ENCODE measurements around the gene SF3A1. TPM values are rescaled to one million over a fixed set of nuclear protein-coding genes. Genes with fewer than 3 reads are reported as not detected.

Gene SF3A1
- total and polyA plus RNA-seq, 4 donors: 15.8 to 157 (median 45.1) TPM

GRCh38 chr22:30308093-30308492 is 48.6 kb downstream of the SF3A1 start:
- WGBS, 2 donors: 82% methylated on average over 2 of the region's 2 CpGs
- H3K9me3 ChIP-seq (ENCODE audit: control insufficient read depth in 4 of 4, insufficient read depth in 3 of 4, low read length in 3 of 4): no peaks in the 10 kb centered on the region
- H3K27ac ChIP-seq (ENCODE audit: low read depth in 1 of 2, low read length in 1 of 2): peak overlapping the region in 1 of 2 donors; percentile 86
- H3K27me3 ChIP-seq (ENCODE audit: control insufficient read depth in 3 of 3, insufficient read depth in 3 of 3, low read length in 2 of 3): no peaks in the 10 kb centered on the region
- no peak overlapping the region for H3K4me3 ChIP-seq
- no peak for TF ChIP-seq CTCF (IDR thresholded peaks at IDR 0.05; ENCODE audit: control extremely low read depth, extremely low read depth)
- no peak for DNase-seq
- peaks cover 0 to 7% (median 5%) of the 10 kb centered on the region in 4 donors for H3K36me3 ChIP-seq (ENCODE audit: control insufficient read depth in 4 of 4, insufficient read depth in 4 of 4, low read length in 4 of 4)
- no peak overlapping the region for H3K9ac ChIP-seq (ENCODE audit: insufficient read depth in 1 of 2, low read length in 2 of 2)
- ATAC-seq (ENCODE audit: insufficient read depth, low FRiP score): no peak
- H3K4me1 ChIP-seq (ENCODE audit: control insufficient read depth in 5 of 5, insufficient read depth in 5 of 5, low read length in 5 of 5): peaks cover 31 to 57% (median 44%) of the 10 kb centered on the region in 5 donors

- Histone ChIP-seq H3K9ac (ENCODE audit: insufficient read depth in 1 of 2, low read length in 2 of 2) (peak overlapping the region in 1 of 2 donors; percentile 36), H3K9me3 (ENCODE audit: control insufficient read depth in 4 of 4, insufficient read depth in 3 of 4, low read length in 3 of 4) (no peaks in the 10 kb centered on the region), H3K27ac (ENCODE audit: low read depth in 1 of 2, low read length in 1 of 2) (peak overlapping the region; percentile 18 to 66), H3K4me1 (ENCODE audit: control insufficient read depth in 5 of 5, insufficient read depth in 5 of 5, low read length in 5 of 5) (peaks cover 31 to 63% (median 44%) of the 10 kb centered on the region in 5 donors), H3K27me3 (ENCODE audit: control insufficient read depth in 3 of 3, insufficient read depth in 3 of 3, low read length in 2 of 3) (no peaks in the 10 kb centered on the region), H3K4me3 (no peak overlapping the region), H3K36me3 (ENCODE audit: control insufficient read depth in 4 of 4, insufficient read depth in 4 of 4, low read length in 4 of 4) (peaks cover 0 to 7% (median 4%) of the 10 kb centered on the region in 4 donors)
- no peak for ATAC-seq (ENCODE audit: insufficient read depth, low FRiP score)
- DNase-seq: no peak
- TF ChIP-seq CTCF (IDR thresholded peaks at IDR 0.05; ENCODE audit: control extremely low read depth, extremely low read depth): no peak
- 64 to 78% methylated on average over 4 of the region's 4 CpGs for WGBS, 2 donors
Observed at GRCh38 chr22:30307041-30307574, 49.6 kb downstream of the SF3A1 start.

GRCh38 chr22:30306627-30307011 is 50.1 kb downstream of the SF3A1 start:
- WGBS, 2 donors: 83 to 84% methylated on average over 1 of the region's 1 CpG
- peaks cover 30 to 63% (median 45%) of the 10 kb centered on the region in 5 donors for H3K4me1 ChIP-seq (ENCODE audit: control insufficient read depth in 5 of 5, insufficient read depth in 5 of 5, low read length in 5 of 5)
- no peaks in the 10 kb centered on the region for H3K27me3 ChIP-seq (ENCODE audit: control insufficient read depth in 3 of 3, insufficient read depth in 3 of 3, low read length in 2 of 3)
- no peak for ATAC-seq (ENCODE audit: insufficient read depth, low FRiP score)
- no peak for DNase-seq
- peaks cover 0 to 7% (median 4%) of the 10 kb centered on the region in 4 donors for H3K36me3 ChIP-seq (ENCODE audit: control insufficient read depth in 4 of 4, insufficient read depth in 4 of 4, low read length in 4 of 4)
- no peak for TF ChIP-seq CTCF (IDR thresholded peaks at IDR 0.05; ENCODE audit: control extremely low read depth, extremely low read depth)
- no peaks in the 10 kb centered on the region for H3K9me3 ChIP-seq (ENCODE audit: control insufficient read depth in 4 of 4, insufficient read depth in 3 of 4, low read length in 3 of 4)
- H3K9ac ChIP-seq (ENCODE audit: insufficient read depth in 1 of 2, low read length in 2 of 2): no peak overlapping the region
- H3K4me3 ChIP-seq: no peak overlapping the region
- H3K27ac ChIP-seq (ENCODE audit: low read depth in 1 of 2, low read length in 1 of 2): peak overlapping the region; percentile 18 to 76
